Activated CD8-positive, alpha-beta T cell treated with anti-CD3 and anti-CD28 coated beads, Interleukin-2, amount 10 ng/mL, durations not matched to agents 7 days and 5 days (primary cell): ENCODE results near the gene CYP26B1. TPM values are rescaled to one million over a fixed set of nuclear protein-coding genes. Genes with fewer than 3 reads are reported as not detected.

Experiments
- ATAC-seq: fragments of 150-1000 bp; cut with Tn5 transposase; one replicate; pipeline ENCODE4 v1.10.0; 2021; ENCODE audit warnings: moderate library complexity
- CTCF ChIA-PET: fragments of 350-600 bp; sonication (Branson Sonifier 250); formaldehyde crosslinking; loops from one replicate; lab custom pipeline; 2021; ENCODE audit warnings: antibody characterized with exemption; lab: Charles Lee
- POLR2A ChIA-PET: fragments of 350-600 bp; sonication (Branson Sonifier 250); formaldehyde crosslinking; loops from one replicate; lab custom pipeline; 2021; ENCODE audit warnings: antibody characterized with exemption; lab: Charles Lee
- DNase-seq: peaks from one replicate; pipeline ENCODE4 v3.0.0-alpha.2; 2020
- H3K27ac Mint-ChIP-seq: one replicate; pipeline ENCODE4 v1.8.0; 2021; ENCODE audit warnings: mild to moderate bottlenecking, mixed read lengths
- H3K27me3 Mint-ChIP-seq: one replicate; pipeline ENCODE4 v1.8.0; 2021; ENCODE audit warnings: low read depth, mixed read lengths
- H3K36me3 Mint-ChIP-seq: one replicate; pipeline ENCODE4 v1.8.0; 2021; ENCODE audit warnings: low read depth, mixed read lengths
- H3K4me1 Mint-ChIP-seq: one replicate; pipeline ENCODE4 v1.8.0; 2021; ENCODE audit warnings: low read depth, mixed read lengths
- H3K4me3 Mint-ChIP-seq: one replicate; pipeline ENCODE4 v1.8.0; 2021; ENCODE audit warnings: mild to moderate bottlenecking, mixed read lengths
- H3K9me3 Mint-ChIP-seq: one replicate; pipeline ENCODE4 v1.8.0; 2022; ENCODE audit warnings: mixed read lengths; ENCODE audit not compliant: insufficient read depth
- total RNA-seq, 2 experiments: library from RNA; stranded (reverse); gene quantifications; one replicate each; pipeline ENCODE4 v1.2.3, GENCODE V29; 2021

The CYP26B1 gene
- total RNA-seq, 2 experiments from 2014 or later, result not detected

- POLR2A ChIA-PET, result no interaction called here
- Mint-ChIP-seq H3K27me3 (peaks cover 7% of the 10 kb centered on the region), H3K27ac (no peak overlapping the region), H3K4me3 (no peak overlapping the region), H3K4me1 (no peaks in the 10 kb centered on the region), H3K36me3 (no peaks in the 10 kb centered on the region), H3K9me3 (no peaks in the 10 kb centered on the region)
- DNase-seq (no peak), ATAC-seq (no peak)
- CTCF ChIA-PET, result no interaction called here
Observed at GRCh38 chr2:72138011-72138881, 9.4 kb downstream of the CYP26B1 start.

DNA sequence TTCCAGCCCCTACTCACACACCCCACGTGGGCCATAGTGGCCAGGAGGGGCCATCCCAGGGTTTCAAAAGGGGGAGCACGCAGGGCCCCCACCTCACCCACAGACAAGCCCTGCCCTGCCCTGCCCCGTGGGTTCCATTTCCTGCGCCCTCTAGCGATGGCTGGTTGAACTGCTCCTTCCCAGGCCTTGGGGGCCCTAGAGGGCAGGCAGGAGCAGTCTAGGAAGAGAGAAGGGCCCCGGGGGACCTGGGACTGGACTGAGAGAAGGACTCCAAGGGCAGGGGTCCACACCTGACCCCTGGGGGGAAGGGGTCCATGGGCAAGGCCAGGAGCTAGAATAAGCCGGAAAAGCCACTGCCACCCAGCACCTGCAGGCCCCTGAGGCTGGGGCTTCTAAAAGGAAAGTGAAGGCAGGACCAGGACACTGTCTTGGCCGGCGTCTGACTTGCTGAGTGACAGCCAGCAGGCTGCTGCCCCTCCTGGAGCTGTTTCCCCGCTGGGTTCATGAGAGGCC is 10.1 kb downstream of the CYP26B1 start:
- Mint-ChIP-seq H3K4me1 (no peaks in the 10 kb centered on the region), H3K27ac (no peak overlapping the region), H3K4me3 (no peak overlapping the region), H3K27me3 (peaks cover 4% of the 10 kb centered on the region), H3K9me3 (no peaks in the 10 kb centered on the region), H3K36me3 (no peaks in the 10 kb centered on the region)
- POLR2A ChIA-PET, result no interaction called here
- CTCF ChIA-PET, result no interaction called here
- DNase-seq, result peak; percentile 70
- ATAC-seq, result peak; percentile 85

DNA sequence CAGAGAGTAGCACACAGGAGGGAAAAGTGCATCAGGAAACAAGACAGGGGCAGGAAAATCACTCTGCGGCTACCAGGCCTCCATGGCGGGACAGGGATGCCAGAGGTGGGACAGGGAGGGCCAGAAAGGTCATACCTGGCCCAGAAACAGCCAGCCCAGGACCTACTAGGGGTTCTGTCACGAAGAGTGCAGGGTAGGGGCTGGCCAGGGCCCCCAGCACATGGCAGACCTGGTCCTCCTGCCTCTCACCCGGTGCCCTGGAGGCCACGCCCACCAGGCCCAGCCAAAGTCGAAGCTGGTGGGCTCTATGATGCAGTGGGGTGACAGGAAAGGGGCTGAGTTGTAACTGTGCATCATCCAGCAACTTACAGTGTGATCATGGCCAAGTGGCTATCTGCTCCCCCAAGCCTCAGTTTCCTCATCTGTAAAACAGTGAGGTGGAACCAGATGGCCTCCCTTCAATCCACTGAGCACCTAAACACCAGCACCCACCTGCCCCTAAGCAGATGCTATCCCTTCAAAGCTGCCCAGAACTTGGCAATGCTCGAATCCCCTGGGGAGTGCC is 10.6 kb downstream of the CYP26B1 start:
- no peak for DNase-seq
- Mint-ChIP-seq H3K27ac (no peak overlapping the region), H3K9me3 (no peaks in the 10 kb centered on the region), H3K4me1 (no peaks in the 10 kb centered on the region), H3K27me3 (no peaks in the 10 kb centered on the region), H3K4me3 (no peak overlapping the region), H3K36me3 (no peaks in the 10 kb centered on the region)
- peak; percentile 9 for ATAC-seq
- ChIA-PET POLR2A (no interaction called here), CTCF (no interaction called here)

- Mint-ChIP-seq H3K36me3 (no peaks in the 10 kb centered on the region), H3K4me3 (no peak overlapping the region), H3K27ac (no peak overlapping the region), H3K4me1 (no peaks in the 10 kb centered on the region), H3K9me3 (no peaks in the 10 kb centered on the region), H3K27me3 (no peaks in the 10 kb centered on the region)
- POLR2A ChIA-PET, result no interaction called here
- no peak for DNase-seq
- ATAC-seq, result no peak
- CTCF ChIA-PET, result no interaction called here
Observed at GRCh38 chr2:72136331-72136730, 11.3 kb downstream of the CYP26B1 start.

GRCh38 chr2:72135921-72136320 is 11.7 kb downstream of the CYP26B1 start:
- no peaks in the 10 kb centered on the region for H3K27me3 Mint-ChIP-seq
- ChIA-PET CTCF (no interaction called here), POLR2A (no interaction called here)
- DNase-seq (no peak), ATAC-seq (no peak)
- H3K27ac Mint-ChIP-seq, result no peak overlapping the region
- H3K4me3 Mint-ChIP-seq, result no peak overlapping the region
- no peaks in the 10 kb centered on the region for H3K4me1 Mint-ChIP-seq
- no peaks in the 10 kb centered on the region for H3K9me3 Mint-ChIP-seq
- H3K36me3 Mint-ChIP-seq, result no peaks in the 10 kb centered on the region

GRCh38 chr2:72134997-72135800 is 12.5 kb downstream of the CYP26B1 start:
- ChIA-PET CTCF (no interaction called here), POLR2A (no interaction called here)
- no peaks in the 10 kb centered on the region for H3K9me3 Mint-ChIP-seq
- no peak overlapping the region for H3K27ac Mint-ChIP-seq
- ATAC-seq, result no peak
- no peaks in the 10 kb centered on the region for H3K27me3 Mint-ChIP-seq
- H3K4me1 Mint-ChIP-seq, result no peaks in the 10 kb centered on the region
- H3K4me3 Mint-ChIP-seq, result no peak overlapping the region
- H3K36me3 Mint-ChIP-seq, result no peaks in the 10 kb centered on the region
- no peak for DNase-seq

DNA sequence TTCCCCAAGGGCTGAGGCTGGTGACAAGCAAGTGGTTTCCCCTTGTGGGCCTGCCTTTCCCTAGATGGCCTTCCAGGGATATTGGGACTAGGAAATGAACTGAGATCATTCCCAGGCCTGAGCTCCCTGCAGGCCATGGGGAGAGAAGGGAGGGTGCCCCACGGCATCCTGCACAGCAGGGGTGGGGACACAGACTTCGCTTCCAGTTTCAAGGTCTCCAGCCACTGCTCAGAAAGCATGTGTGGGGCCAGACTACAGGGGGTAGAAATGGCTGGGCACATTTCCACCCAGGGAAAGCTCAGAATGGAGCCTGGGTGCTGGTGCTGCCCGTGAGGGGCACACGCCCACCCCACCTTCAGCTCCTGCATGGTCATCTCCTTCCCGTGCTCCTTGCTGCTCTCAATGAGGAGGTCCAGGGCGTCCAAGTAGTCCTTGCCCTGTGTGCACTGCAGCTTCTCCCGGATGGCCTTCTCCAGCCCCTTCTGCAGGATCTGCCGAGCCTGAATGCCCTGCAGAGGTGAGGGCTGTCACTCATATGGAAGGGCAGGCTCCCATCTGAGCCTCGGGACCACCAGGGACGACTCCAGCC is 13.2 kb downstream of the CYP26B1 start:
- Mint-ChIP-seq H3K4me1 (no peaks in the 10 kb centered on the region), H3K27ac (no peak overlapping the region), H3K4me3 (no peak overlapping the region), H3K27me3 (no peaks in the 10 kb centered on the region), H3K9me3 (no peaks in the 10 kb centered on the region), H3K36me3 (no peaks in the 10 kb centered on the region)
- DNase-seq (no peak), ATAC-seq (no peak)
- ChIA-PET CTCF (no interaction called here), POLR2A (no interaction called here)

- Mint-ChIP-seq H3K9me3 (no peaks in the 10 kb centered on the region), H3K27ac (no peak overlapping the region), H3K36me3 (no peaks in the 10 kb centered on the region), H3K4me3 (no peak overlapping the region), H3K4me1 (no peaks in the 10 kb centered on the region), H3K27me3 (no peaks in the 10 kb centered on the region)
- POLR2A ChIA-PET, result no interaction called here
- CTCF ChIA-PET, result no interaction called here
- no peak for ATAC-seq
- DNase-seq, result no peak
Observed at GRCh38 chr2:72133721-72134407, 13.8 kb downstream of the CYP26B1 start.

- Mint-ChIP-seq H3K9me3 (no peaks in the 10 kb centered on the region), H3K4me3 (no peak overlapping the region), H3K27ac (no peak overlapping the region), H3K36me3 (no peaks in the 10 kb centered on the region), H3K4me1 (no peaks in the 10 kb centered on the region), H3K27me3 (no peaks in the 10 kb centered on the region)
- DNase-seq (no peak), ATAC-seq (no peak)
- ChIA-PET POLR2A (no interaction called here), CTCF (no interaction called here)
Observed at GRCh38 chr2:72132981-72133720, 14.5 kb downstream of the CYP26B1 start.

DNA sequence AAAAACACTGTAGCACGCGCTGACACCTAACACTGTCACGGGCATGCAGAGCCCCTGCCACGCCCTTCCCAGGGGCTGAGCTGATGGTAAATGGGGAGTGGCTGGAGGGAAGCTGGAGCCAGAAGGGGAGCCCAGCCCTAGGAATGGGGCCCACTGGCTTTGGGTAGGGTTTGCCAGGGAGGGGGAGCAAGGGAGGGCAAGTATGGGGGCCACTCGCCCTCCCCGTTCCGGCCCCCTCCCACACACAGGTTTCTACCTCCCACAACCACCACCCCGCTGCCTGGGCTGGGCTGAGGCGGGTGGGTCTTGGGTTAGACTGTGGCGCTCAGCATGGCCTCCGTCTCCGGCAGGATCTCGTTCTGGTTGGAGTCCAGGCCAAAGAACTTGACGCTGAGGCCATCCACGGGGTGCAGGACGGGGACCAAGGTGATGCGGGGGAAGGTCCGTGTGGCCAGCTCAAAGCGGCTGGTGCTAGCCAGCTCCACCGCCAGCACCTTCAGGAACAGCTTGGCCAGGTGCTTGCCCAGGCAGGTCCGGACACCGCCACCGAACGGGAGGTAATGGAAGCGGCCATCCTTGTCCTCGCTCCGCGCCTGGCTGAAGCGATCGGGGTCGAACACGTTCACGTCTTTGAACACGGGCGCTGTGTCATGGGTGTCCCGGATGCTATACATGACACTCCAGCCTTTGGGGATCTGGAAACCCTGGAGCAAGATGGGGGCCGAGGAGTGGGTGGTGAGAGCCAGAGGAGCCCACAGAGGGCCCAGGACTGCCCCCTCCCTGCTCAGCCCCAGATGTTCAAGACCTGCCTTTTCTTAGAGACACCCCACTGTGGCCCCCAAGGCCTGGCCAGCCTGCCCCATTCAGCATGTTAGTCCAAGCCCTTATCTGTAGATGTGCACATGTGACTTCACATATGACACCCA is 15.5 kb downstream of the CYP26B1 start:
- DNase-seq, result no peak
- no peaks in the 10 kb centered on the region for H3K4me1 Mint-ChIP-seq
- CTCF ChIA-PET, result no interaction called here
- H3K27me3 Mint-ChIP-seq, result no peaks in the 10 kb centered on the region
- H3K36me3 Mint-ChIP-seq, result no peaks in the 10 kb centered on the region
- H3K9me3 Mint-ChIP-seq, result no peaks in the 10 kb centered on the region
- ATAC-seq, result no peak
- H3K4me3 Mint-ChIP-seq, result no peak overlapping the region
- no peak overlapping the region for H3K27ac Mint-ChIP-seq
- POLR2A ChIA-PET, result no interaction called here
